Stimulated activated CD4-positive, alpha-beta T cell treated with anti-CD3 and anti-CD28 coated beads, Interleukin-2, amount 100 ng/mL, for 48 hours (primary cell): ENCODE measurements around the gene FOXO4.

ENCODE experiments used
- DNase-seq, 2 donors: peaks; one replicate each; pipeline ENCODE4 v3.0.0-alpha.2; 2020

Gene FOXO4

DNA sequence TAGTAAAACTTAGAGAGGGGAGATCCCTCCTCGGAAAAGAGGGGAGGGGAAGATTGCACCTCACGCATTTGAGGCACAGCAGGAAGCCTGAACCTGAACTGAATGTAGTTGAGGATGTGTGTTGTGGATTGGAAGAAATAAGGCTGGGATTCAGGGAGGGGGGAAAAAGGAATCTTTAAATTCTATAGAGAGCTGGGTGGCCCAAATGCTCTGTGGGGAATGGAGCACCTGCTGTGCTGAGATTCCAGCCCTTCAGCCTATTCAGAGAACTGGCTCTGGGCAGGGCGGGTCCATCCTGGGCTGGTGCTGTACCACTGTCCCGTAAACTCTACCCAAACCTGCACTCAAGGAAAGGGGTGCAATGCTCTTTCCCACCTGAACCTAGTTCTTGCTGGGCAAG is 4.1 kb downstream of the FOXO4 start:
- DNase-seq, result no peak

GRCh38 chrX:71100581-71101505 is 5.2 kb downstream of the FOXO4 start:
- no peak for DNase-seq

GRCh38 chrX:71102292-71102691 is 6.6 kb downstream of the FOXO4 start:
- DNase-seq, result no peak

GRCh38 chrX:71103110-71103983 is 7.7 kb downstream of the FOXO4 start:
- DNase-seq, result peak; percentile 32 to 41

DNA sequence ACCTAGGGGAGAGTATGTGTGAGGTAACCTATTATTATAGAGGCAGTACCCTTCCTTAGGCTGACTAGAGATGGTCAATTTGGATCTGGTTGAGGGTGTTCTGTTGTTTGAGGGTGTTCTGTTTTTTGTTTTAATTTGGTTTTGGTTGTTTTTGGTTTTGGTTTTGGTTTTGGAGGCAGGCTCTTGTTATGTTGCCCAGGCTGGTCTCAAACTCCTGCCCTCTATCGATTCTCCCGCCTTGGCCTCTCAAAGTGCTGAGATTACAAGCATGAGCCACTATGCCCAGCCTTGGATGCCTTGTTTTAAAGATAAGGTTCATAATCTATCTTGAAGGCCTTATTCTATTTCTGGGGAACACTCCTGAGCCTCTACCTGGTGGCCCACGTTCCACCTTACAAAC is 10.0 kb downstream of the FOXO4 start:
- DNase-seq, result no peak

GRCh38 chrX:71106427-71106826 is 10.8 kb downstream of the FOXO4 start, which contains the start of gene CXorf65:
TSS of gene CXorf65 (minus strand) at chrX:71106740. CDS start at chrX:71106556, 184 bp downstream.
- DNase-seq, result no peak

DNA sequence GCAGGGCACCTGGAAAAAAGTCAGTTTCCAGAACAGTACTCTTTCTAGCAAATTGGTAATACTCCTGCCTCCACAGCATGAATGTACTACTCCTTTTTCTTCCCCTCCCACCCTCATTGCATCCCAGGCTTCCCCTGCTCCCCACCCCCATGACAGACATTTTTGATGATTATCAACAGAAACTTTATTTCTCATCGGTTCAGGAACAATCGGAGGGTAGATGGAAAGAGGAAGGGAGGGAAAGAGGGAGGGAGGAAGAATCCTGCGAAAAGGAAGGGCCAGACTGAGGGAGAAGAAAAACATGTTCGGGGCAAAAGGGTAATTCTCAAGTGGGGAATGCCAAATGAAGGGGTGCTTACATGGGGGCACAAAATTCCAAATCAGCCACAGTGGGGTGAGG is 11.6 kb downstream of the FOXO4 start:
- no peak for DNase-seq

DNA sequence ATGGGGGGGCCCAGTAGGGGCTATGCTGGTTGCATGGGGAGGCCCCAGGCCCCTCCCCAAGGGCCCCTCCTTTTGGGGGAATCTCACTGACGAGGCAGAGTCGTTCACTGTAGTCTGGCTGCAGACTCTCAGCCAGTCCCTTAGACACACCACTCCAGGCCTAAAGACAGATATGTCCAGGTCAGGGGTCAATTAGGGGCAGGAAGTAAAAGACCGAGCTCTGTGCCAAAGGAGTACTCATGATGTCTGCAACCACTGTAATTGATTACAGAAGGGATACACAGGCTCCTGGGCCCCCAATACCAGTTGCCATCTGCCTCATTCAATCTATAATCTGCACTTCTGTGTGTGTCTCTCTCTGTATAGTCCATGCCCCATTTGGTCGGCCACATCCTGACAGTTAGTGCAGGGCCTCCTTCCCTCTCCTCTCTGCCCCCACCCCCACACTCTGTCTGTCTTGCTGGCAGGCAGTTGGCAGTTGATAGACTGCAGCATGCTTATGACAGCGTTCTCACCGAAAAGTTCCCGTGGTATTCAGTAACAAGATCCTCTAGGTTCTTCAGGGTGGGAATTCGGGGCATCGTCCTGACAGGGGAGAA is 12.2 kb downstream of the FOXO4 start:
- no peak for DNase-seq

- no peak for DNase-seq
Measured at GRCh38 chrX:71109051-71109450, 13.4 kb downstream of the FOXO4 start.

- peak; percentile 55 to 61 for DNase-seq
Measured at GRCh38 chrX:71111141-71111843, 15.6 kb downstream of the FOXO4 start, which contains the start of gene IL2RG. TSS of gene IL2RG (minus strand) at chrX:71111577. CDS start at chrX:71111539, 38 bp downstream.

- DNase-seq, result no peak
Measured at GRCh38 chrX:71111921-71112431, 16.3 kb downstream of the FOXO4 start.

DNA sequence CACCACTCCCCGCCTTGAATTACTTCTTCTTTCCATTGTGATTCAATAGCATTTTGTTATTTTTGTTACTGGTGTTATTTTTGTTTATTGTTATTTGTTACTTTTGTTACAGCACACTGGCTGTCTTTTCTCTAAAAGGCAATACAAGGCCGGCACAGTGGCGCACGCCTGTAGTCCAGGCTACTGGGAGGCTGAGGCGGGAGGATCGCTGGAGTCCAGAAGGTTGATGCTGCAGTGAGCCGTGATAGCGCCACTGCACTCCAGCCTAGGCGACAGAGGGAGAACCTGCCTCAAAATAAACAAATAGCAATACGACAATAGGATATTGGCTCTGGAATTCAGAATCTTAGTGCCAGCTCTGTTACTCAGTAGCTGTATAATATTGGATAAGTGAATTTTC is 21.7 kb downstream of the FOXO4 start:
- DNase-seq, result no peak

DNA sequence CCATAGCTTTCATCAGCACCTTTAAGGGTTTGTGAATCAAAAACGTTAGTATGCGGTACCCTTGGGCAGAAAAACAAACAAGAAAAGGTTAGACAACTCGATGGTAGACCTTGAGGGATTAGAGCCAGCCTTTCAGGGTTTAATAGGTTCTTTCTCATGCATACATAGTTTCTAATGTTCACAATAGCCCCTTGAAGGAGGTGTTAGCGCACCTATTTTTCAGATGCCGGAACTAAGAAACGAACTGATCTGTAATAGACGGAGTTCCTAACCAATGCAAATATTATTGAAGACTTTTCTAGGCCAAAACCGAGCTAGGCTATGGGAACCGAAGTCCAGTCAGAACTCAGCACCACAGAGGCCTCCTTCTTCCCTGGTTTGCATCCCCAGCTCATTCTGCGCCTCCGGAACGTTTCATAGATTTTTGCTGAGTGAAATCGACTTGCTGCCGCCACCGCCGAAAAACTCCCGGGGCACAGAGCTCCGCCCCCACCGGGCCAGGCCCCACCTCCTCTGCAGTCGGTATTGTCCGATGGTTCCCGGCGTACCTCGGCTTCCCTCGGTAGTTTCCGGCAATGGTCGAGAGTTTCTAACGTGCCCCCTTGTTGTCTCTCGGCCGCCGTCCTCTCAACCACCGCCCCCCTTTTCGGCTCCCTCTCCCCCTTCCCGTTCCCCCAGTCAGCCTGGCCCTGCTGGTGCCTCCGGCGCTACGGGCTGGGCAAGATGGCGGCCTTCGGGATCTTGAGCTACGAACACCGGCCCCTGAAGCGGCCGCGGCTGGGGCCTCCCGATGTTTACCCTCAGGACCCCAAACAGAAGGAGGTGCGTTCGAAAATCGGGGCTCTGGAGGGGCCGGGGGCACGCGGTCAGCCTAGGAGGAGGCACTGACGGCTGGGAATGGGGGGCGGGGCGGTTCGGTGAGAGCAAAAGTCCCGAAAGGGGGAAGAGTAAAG is 22.7 kb downstream of the FOXO4 start, which contains the start of gene MED12:
Gene MED12 (plus strand): TSS at position 565 of the 953 bp plus-strand sequence. CDS start 159 bp downstream, at position 724.
- peak; percentile 72 to 73 for DNase-seq

GRCh38 chrX:71118985-71119535 is 23.4 kb downstream of the FOXO4 start:
- no peak for DNase-seq

GRCh38 chrX:71128166-71128833 is 32.6 kb downstream of the FOXO4 start:
- no peak for DNase-seq

- DNase-seq, result peak; percentile 56 to 77
Measured at GRCh38 chrX:71128915-71129765, 33.5 kb downstream of the FOXO4 start.

- no peak for DNase-seq
Measured at GRCh38 chrX:71131510-71131909, 35.9 kb downstream of the FOXO4 start.

- DNase-seq, result no peak
Measured at GRCh38 chrX:71140440-71140839, 44.8 kb downstream of the FOXO4 start.

DNA sequence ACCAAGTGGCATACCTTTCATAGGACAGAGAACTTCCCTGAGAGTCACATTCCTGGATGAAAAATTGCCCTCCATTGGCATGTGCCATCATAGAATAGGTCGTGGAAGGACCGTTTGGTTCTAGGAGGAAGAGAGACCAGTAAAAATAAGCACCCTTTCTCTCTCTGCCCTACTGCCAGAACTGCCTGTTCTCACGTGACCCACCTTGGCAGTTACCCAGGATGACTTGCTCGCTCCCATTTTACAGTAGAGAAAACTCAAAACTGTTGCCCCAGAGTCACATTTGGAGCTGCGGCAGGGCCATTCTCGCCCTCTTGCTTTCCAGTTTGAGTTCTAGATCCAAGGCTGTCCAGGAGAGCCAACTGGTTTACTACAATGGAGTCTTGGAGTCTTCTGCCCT is 47.9 kb downstream of the FOXO4 start:
- DNase-seq, result no peak
